Non-pigmented ciliary epithelial cell (primary cell): ENCODE data around the gene HM13.
A peak's percentile ranks its signal among the peaks of the same experiment; 100 is the strongest.
"Not testable (repeated sequence)": the region's sequence is repeated elsewhere in the genome, so short reads cannot be mapped to it uniquely, and the experiment has no call there.

ENCODE experiments used
- DNase-seq: peaks from one replicate; pipeline ENCODE4 v3.0.0-alpha.2; 2010; ENCODE audit warnings: low read depth

The HM13 gene

GRCh38 chr20:31543966-31544598 lies 29.8 kb downstream of the HM13 start:
- peak; percentile 93 for DNase-seq

- no peak for DNase-seq
Measured at GRCh38 chr20:31544600-31544999, 30.4 kb downstream of the HM13 start.

- not testable (repeated sequence) for DNase-seq
Measured at GRCh38 chr20:31545621-31546040, 31.4 kb downstream of the HM13 start.

- peak; percentile 51 for DNase-seq
Measured at GRCh38 chr20:31547017-31547675, 32.9 kb downstream of the HM13 start.

GRCh38 chr20:31547720-31548298 lies 33.6 kb downstream of the HM13 start:
- DNase-seq: no peak

GRCh38 chr20:31548820-31549512 lies 34.7 kb downstream of the HM13 start:
- no peak for DNase-seq

- DNase-seq: no peak
Measured at GRCh38 chr20:31549513-31549880, 35.3 kb downstream of the HM13 start.

- DNase-seq: no peak
Measured at GRCh38 chr20:31550099-31550498, 35.9 kb downstream of the HM13 start.

- peak; percentile 64 for DNase-seq
Measured at GRCh38 chr20:31551163-31552081, 37.2 kb downstream of the HM13 start.

GRCh38 chr20:31555203-31555775 lies 41.0 kb downstream of the HM13 start:
- no peak for DNase-seq

- no peak for DNase-seq
Measured at GRCh38 chr20:31559704-31560093, 45.5 kb downstream of the HM13 start.

GRCh38 chr20:31560094-31560745 lies 46.0 kb downstream of the HM13 start:
- DNase-seq: peak; percentile 50

- DNase-seq: peak; percentile 94
Measured at GRCh38 chr20:31560746-31561598, 46.7 kb downstream of the HM13 start.

- no peak for DNase-seq
Measured at GRCh38 chr20:31562241-31562640, 48.0 kb downstream of the HM13 start.

- no peak for DNase-seq
Measured at GRCh38 chr20:31564284-31564683, 50.0 kb downstream of the HM13 start.

GRCh38 chr20:31565699-31566318 lies 51.6 kb downstream of the HM13 start:
- DNase-seq: no peak

- no peak for DNase-seq
Measured at GRCh38 chr20:31566319-31566657, 52.0 kb downstream of the HM13 start.

- DNase-seq: no peak
Measured at GRCh38 chr20:31566658-31567379, 52.6 kb downstream of the HM13 start.

GRCh38 chr20:31567380-31567720 lies 53.1 kb downstream of the HM13 start:
- no peak for DNase-seq
